Calu3 (cell line): ENCODE measurements around the gene PPP1R9A. TPM values are rescaled to one million over a fixed set of nuclear protein-coding genes. Genes with fewer than 3 reads are reported as not detected.

Experiments used
- BruUV-seq: library from RNA; stranded (reverse); fragments of 400-500 nt; replicated peaks from 2 replicates; lab custom pipeline; 2021; lab: Mats Ljungman, UMichigan
- CTCF ChIA-PET: fragments of 300-600 bp; sonication (Branson Sonifier 250); formaldehyde crosslinking; loops from one replicate; lab custom pipeline; 2022; ENCODE audit warnings: antibody characterized with exemption; lab: Charles Lee
- DNase-seq: peaks from one replicate; pipeline ENCODE4 v3.0.0; 2022
- H3K27ac Mint-ChIP-seq: one replicate; pipeline ENCODE4 v1.8.0; 2022; ENCODE audit warnings: mixed read lengths; ENCODE audit not compliant: unreplicated experiment
- H3K27me3 Mint-ChIP-seq: one replicate; pipeline ENCODE4 v1.8.0; 2022; ENCODE audit warnings: mixed read lengths; ENCODE audit not compliant: unreplicated experiment
- H3K36me3 Mint-ChIP-seq: one replicate; pipeline ENCODE4 v1.8.0; 2022; ENCODE audit warnings: mild to moderate bottlenecking, moderate library complexity, mixed read lengths; ENCODE audit not compliant: insufficient read depth, unreplicated experiment
- H3K4me1 Mint-ChIP-seq: one replicate; pipeline ENCODE4 v1.8.0; 2022; ENCODE audit warnings: mild to moderate bottlenecking, low read depth, mixed read lengths; ENCODE audit not compliant: unreplicated experiment
- H3K4me3 Mint-ChIP-seq: one replicate; pipeline ENCODE4 v1.8.0; 2022; ENCODE audit warnings: mild to moderate bottlenecking, low read depth, moderate library complexity, mixed read lengths; ENCODE audit not compliant: unreplicated experiment
- H3K9me3 Mint-ChIP-seq: one replicate; pipeline ENCODE4 v1.8.0; 2022; ENCODE audit warnings: low read depth, mixed read lengths; ENCODE audit not compliant: unreplicated experiment
- CTCF ChIP-seq: fragments of 200-600 bp; IDR thresholded peaks from one replicate; pipeline ENCODE4 v1.8.0; 2022; ENCODE audit warnings: antibody characterized with exemption; ENCODE audit not compliant: unreplicated experiment
- intact Hi-C: fragments of 100-400 bp; cut with micrococcal nuclease; formaldehyde crosslinking; loops from one replicate; pipeline ENCODE4 v1.10.0; 2022; ENCODE audit not compliant: unreplicated experiment
- total RNA-seq: library from RNA; stranded (reverse); gene quantifications from 2 replicates; pipeline ENCODE4 v1.2.3, GENCODE V29; 2022

The PPP1R9A gene
- total RNA-seq, 1 experiment from 2014 or later, result 19.4 TPM

GRCh38 chr7:95028683-95029082 is 121.3 kb downstream of the PPP1R9A start:
- peaks cover 12% of the 10 kb centered on the region for H3K4me1 Mint-ChIP-seq
- no peaks in the 10 kb centered on the region for H3K27me3 Mint-ChIP-seq
- H3K36me3 Mint-ChIP-seq, result no peaks in the 10 kb centered on the region
- no TSS peak for BruUV-seq
- TF ChIP-seq CTCF, result no peak
- H3K4me3 Mint-ChIP-seq, result peak overlapping the region; percentile 32
- intact Hi-C loops, result loop anchor here (5.0 kb wide), 1 partner anchor 121 kb away; the partner anchor contains the start of gene PPP1R9A
- CTCF ChIA-PET, result interaction anchor here (0.8 to 0.9 kb wide), 2 partner anchors 373 to 577 kb away, joined by 3 to 4 read pairs; partner anchors contain the start of gene SGCE
- peak; percentile 3 for DNase-seq
- peaks cover 7% of the 10 kb centered on the region for H3K9me3 Mint-ChIP-seq
- H3K27ac Mint-ChIP-seq, result no peak overlapping the region

- CTCF ChIA-PET, result no interaction called here
- no TSS peak for BruUV-seq
- Mint-ChIP-seq H3K36me3 (no peaks in the 10 kb centered on the region), H3K4me3 (no peak overlapping the region), H3K4me1 (no peaks in the 10 kb centered on the region), H3K9me3 (no peaks in the 10 kb centered on the region), H3K27me3 (no peaks in the 10 kb centered on the region), H3K27ac (no peak overlapping the region)
- DNase-seq, result no peak
- no peak for TF ChIP-seq CTCF
- intact Hi-C loops, result no loop called here
Observed at GRCh38 chr7:95035295-95035694, 127.9 kb downstream of the PPP1R9A start.

GRCh38 chr7:95041031-95041430 is 133.6 kb downstream of the PPP1R9A start:
- Mint-ChIP-seq H3K36me3 (no peaks in the 10 kb centered on the region), H3K27ac (no peak overlapping the region), H3K9me3 (no peaks in the 10 kb centered on the region), H3K27me3 (no peaks in the 10 kb centered on the region), H3K4me1 (no peaks in the 10 kb centered on the region), H3K4me3 (no peak overlapping the region)
- TF ChIP-seq CTCF, result no peak
- no peak for DNase-seq
- CTCF ChIA-PET, result no interaction called here
- intact Hi-C loops, result loop anchor here (10.0 kb wide), 1 partner anchor 386 kb away; the partner anchor contains the start of gene SGCE
- no TSS peak for BruUV-seq

- no TSS peak for BruUV-seq
- H3K27me3 Mint-ChIP-seq, result no peaks in the 10 kb centered on the region
Observed at GRCh38 chr7:95045236-95045923, 138.0 kb downstream of the PPP1R9A start.

More at GRCh38 chr7:95045236-95045923, 138.0 kb downstream of the PPP1R9A start:
- intact Hi-C loops, result loop anchor here (1.0 to 10.0 kb wide), 3 partner anchors 391 to 758 kb away; partner anchors contain the start of gene SGCE
- no peaks in the 10 kb centered on the region for H3K9me3 Mint-ChIP-seq
- peak; percentile 51 for DNase-seq
- no peak overlapping the region for H3K4me3 Mint-ChIP-seq
- no peaks in the 10 kb centered on the region for H3K4me1 Mint-ChIP-seq
- no peak overlapping the region for H3K27ac Mint-ChIP-seq
- TF ChIP-seq CTCF, result peak; percentile 31
- H3K36me3 Mint-ChIP-seq, result no peaks in the 10 kb centered on the region
- CTCF ChIA-PET, result no interaction called here
